GM13977 (cell line): ENCODE results near the gene UCN2.

ENCODE experiments used
- DNase-seq: peaks from one replicate; pipeline ENCODE4 v3.0.0; 2012; ENCODE audit warnings: low spot score
- CTCF ChIP-seq: IDR thresholded peaks from 2 replicates; pipeline ENCODE4 v1.5.1; 2012; ENCODE audit warnings: mild to moderate bottlenecking, control low read depth; ENCODE audit not compliant: insufficient read depth; ENCODE audit errors: extremely low read depth, missing control alignments
- in situ Hi-C: fragments of 300-500 bp; cut with MboI; formaldehyde crosslinking; loops from one replicate; pipeline ENCODE4 v1.12.0; 2022; ENCODE audit warnings: low sequenced_read_pairs, low pct_unique_long_range_greater_than_20kb, mixed read lengths, inconsistent platforms; ENCODE audit not compliant: unreplicated experiment

The UCN2 gene

GRCh38 chr3:48563382-48563918 is at the start of gene UCN2:
Gene UCN2, minus strand, starts transcription at chr3:48563781. Its CDS starts 657 bp downstream, at chr3:48563124.
- TF ChIP-seq CTCF, result no peak
- in situ Hi-C loops, result no loop called here
- DNase-seq, result no peak

- no peak for TF ChIP-seq CTCF
- in situ Hi-C loops, result no loop called here
- no peak for DNase-seq
Observed at GRCh38 chr3:48612309-48612708, 48.7 kb upstream of the UCN2 start.

GRCh38 chr3:48609088-48610005 is 45.8 kb upstream of the UCN2 start, which contains the start of gene UQCRC1:
Gene UQCRC1, minus strand, starts transcription at chr3:48609646. Its CDS starts 26 bp downstream, at chr3:48609620.
- in situ Hi-C loops, result no loop called here
- peak; percentile 97 for DNase-seq
- peak; percentile 75 for TF ChIP-seq CTCF

GRCh38 chr3:48607519-48607918 is 43.9 kb upstream of the UCN2 start:
- in situ Hi-C loops, result no loop called here
- TF ChIP-seq CTCF, result no peak
- DNase-seq, result no peak

GRCh38 chr3:48601622-48601994 is 38.0 kb upstream of the UCN2 start:
- no peak for DNase-seq
- TF ChIP-seq CTCF, result no peak
- in situ Hi-C loops, result no loop called here

- DNase-seq, result no peak
- in situ Hi-C loops, result no loop called here
- TF ChIP-seq CTCF, result no peak
Observed at GRCh38 chr3:48600711-48601621, 37.4 kb upstream of the UCN2 start.
